Hepatocyte (in vitro differentiated cells): ENCODE results near the gene RORC. TPM values are rescaled to one million over a fixed set of nuclear protein-coding genes. Genes with fewer than 3 reads are reported as not detected.
"Not testable (repeated sequence)": the region's sequence is repeated elsewhere in the genome, so short reads cannot be mapped to it uniquely, and the experiment has no call there.

Source experiments
- DNase-seq: peaks from one replicate; pipeline ENCODE4 v3.0.0-alpha.2; 2016; ENCODE audit warnings: low spot score
- H2AFZ ChIP-seq: fragments of 200-600 bp; sonication (generic); 2 replicates; pipeline ENCODE4 v1.6.0; 2016; ENCODE audit warnings: antibody characterized with exemption, mild to moderate bottlenecking
- H3K27ac ChIP-seq: fragments of 200-600 bp; sonication (generic); 2 replicates; pipeline ENCODE4 v1.5.1; 2016; ENCODE audit warnings: mild to moderate bottlenecking
- H3K27me3 ChIP-seq: fragments of 200-600 bp; sonication (generic); 2 replicates; pipeline ENCODE4 v1.6.1; 2016
- H3K36me3 ChIP-seq: fragments of 200-600 bp; sonication (generic); replicated peaks from 2 replicates; pipeline ENCODE4 v1.5.1; 2016; ENCODE audit warnings: low read depth; ENCODE audit not compliant: insufficient read depth
- H3K4me1 ChIP-seq: fragments of 200-600 bp; sonication (generic); 2 replicates; pipeline ENCODE4 v1.5.1; 2016; ENCODE audit warnings: mild to moderate bottlenecking, moderate library complexity; ENCODE audit not compliant: insufficient read depth
- H3K4me2 ChIP-seq: fragments of 200-600 bp; sonication (generic); 2 replicates; pipeline ENCODE4 v1.6.0; 2016
- H3K4me3 ChIP-seq: fragments of 200-600 bp; sonication (generic); 2 replicates; pipeline ENCODE4 v1.5.1; 2016; ENCODE audit warnings: mild to moderate bottlenecking
- H3K79me2 ChIP-seq: fragments of 200-600 bp; sonication (generic); 2 replicates; pipeline ENCODE4 v1.6.0; 2017; ENCODE audit warnings: mild to moderate bottlenecking
- H3K9me2 ChIP-seq: fragments of 200-600 bp; sonication (generic); replicated peaks from 2 replicates; pipeline ENCODE4 v1.6.0; 2017; ENCODE audit warnings: mild to moderate bottlenecking; ENCODE audit not compliant: insufficient read depth
- H3K9me3 ChIP-seq: fragments of 200-600 bp; sonication (generic); 2 replicates; pipeline ENCODE4 v1.5.1; 2016; ENCODE audit warnings: low read depth, mild to moderate bottlenecking
- H4K20me1 ChIP-seq: fragments of 200-600 bp; sonication (generic); 2 replicates; pipeline ENCODE4 v1.6.0; 2016; ENCODE audit warnings: mild to moderate bottlenecking; ENCODE audit not compliant: insufficient read depth, poor library complexity, severe bottlenecking
- EZH2 ChIP-seq: fragments of 200-600 bp; sonication (generic); IDR thresholded peaks from 2 replicates; pipeline ENCODE4 v1.6.1; 2016; ENCODE audit warnings: antibody characterized with exemption, mild to moderate bottlenecking, borderline replicate concordance
- EZH2phosphoT487 ChIP-seq: fragments of 200-600 bp; sonication (generic); IDR thresholded peaks from one replicate; pipeline ENCODE4 v1.6.1; 2018; ENCODE audit warnings: antibody characterized with exemption, mild to moderate bottlenecking, low read depth, moderate library complexity; ENCODE audit not compliant: unreplicated experiment, severe bottlenecking
- WGBS: methylation state at CpG from one replicate; pipeline ENCODE4 v1.1.6; 2016; ENCODE audit warnings: low lambda C conversion rate; ENCODE audit errors: missing lambda C conversion rate; 5-methylcytosine and 5-hydroxymethylcytosine counted together
- polyA plus RNA-seq: library from polyadenylated mRNA; unstranded; fragments of >200 nt; fragmentation: Nextera tagmentation; extraction: Ambion mirVana; gene quantifications from 2 replicates; pipeline ENCODE4 v1.2.1, GENCODE V29; 2016
- total RNA-seq: library from RNA; depleted of rRNA; stranded (reverse); fragments of >200 nt; gene quantifications from 2 replicates; pipeline ENCODE4 v1.2.3, GENCODE V29; 2014
- TF ChIP-seq, protein P1 (sequence below): fragments of 200-600 bp; sonication (generic); IDR thresholded peaks from 2 replicates; pipeline ENCODE4 v1.5.1; 2016; ENCODE audit warnings: antibody characterized with exemption, mild to moderate bottlenecking; ENCODE audit not compliant: poor library complexity

Gene RORC
- 1.2 and 1.3 TPM in 2 replicates for total RNA-seq
- 0.60 TPM in 1 of 2 replicates, not detected in the other for polyA plus RNA-seq

DNA sequence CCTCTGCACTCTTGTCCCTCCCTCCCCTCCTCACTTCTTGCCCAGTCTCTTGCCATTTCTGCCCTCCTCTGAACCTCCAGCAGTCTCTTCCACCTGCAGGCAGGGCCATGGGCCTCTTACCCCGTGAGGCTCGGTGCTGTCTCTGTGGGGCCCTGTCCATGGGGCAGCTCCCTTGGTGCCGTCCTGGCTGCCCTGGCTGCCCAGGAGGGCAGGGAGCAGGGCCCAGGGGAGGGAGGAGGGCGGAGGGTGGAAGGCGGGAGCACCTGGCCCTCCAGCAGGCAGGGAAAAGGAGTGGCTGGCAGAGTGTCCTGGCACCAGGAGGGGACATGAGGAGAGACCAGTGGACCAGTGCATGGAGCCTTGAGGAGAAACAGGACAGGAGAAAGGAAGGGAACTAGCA, at the start of gene RORC:
RORC (minus strand) TSS at position 198 of the 400 bp plus-strand sequence; CDS start at position 160, 38 bp downstream.
- Histone ChIP-seq H3K79me2 (no peaks in the 10 kb centered on the region), H3K27me3 (no peaks in the 10 kb centered on the region), H3K9me2 (no peaks in the 10 kb centered on the region), H3K4me2 (no peak within 1 kb of the TSS), H3K27ac (no peak within 1 kb of the TSS), H2AFZ (no peak within 1 kb of the TSS), H3K4me3 (no peak within 1 kb of the TSS), H4K20me1 (no peaks in the 10 kb centered on the region), H3K36me3 (no peaks in the 10 kb centered on the region), H3K9me3 (no peaks in the 10 kb centered on the region), H3K4me1 (no peaks in the 10 kb centered on the region)
- no peak for DNase-seq
- WGBS = 71% methylated on average over 5 of the region's 5 CpGs
- TF ChIP-seq EZH2phosphoT487 = no peak
- TF ChIP-seq, protein P1, sequence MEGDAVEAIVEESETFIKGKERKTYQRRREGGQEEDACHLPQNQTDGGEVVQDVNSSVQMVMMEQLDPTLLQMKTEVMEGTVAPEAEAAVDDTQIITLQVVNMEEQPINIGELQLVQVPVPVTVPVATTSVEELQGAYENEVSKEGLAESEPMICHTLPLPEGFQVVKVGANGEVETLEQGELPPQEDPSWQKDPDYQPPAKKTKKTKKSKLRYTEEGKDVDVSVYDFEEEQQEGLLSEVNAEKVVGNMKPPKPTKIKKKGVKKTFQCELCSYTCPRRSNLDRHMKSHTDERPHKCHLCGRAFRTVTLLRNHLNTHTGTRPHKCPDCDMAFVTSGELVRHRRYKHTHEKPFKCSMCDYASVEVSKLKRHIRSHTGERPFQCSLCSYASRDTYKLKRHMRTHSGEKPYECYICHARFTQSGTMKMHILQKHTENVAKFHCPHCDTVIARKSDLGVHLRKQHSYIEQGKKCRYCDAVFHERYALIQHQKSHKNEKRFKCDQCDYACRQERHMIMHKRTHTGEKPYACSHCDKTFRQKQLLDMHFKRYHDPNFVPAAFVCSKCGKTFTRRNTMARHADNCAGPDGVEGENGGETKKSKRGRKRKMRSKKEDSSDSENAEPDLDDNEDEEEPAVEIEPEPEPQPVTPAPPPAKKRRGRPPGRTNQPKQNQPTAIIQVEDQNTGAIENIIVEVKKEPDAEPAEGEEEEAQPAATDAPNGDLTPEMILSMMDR = no peak
- TF ChIP-seq EZH2 = no peak

DNA sequence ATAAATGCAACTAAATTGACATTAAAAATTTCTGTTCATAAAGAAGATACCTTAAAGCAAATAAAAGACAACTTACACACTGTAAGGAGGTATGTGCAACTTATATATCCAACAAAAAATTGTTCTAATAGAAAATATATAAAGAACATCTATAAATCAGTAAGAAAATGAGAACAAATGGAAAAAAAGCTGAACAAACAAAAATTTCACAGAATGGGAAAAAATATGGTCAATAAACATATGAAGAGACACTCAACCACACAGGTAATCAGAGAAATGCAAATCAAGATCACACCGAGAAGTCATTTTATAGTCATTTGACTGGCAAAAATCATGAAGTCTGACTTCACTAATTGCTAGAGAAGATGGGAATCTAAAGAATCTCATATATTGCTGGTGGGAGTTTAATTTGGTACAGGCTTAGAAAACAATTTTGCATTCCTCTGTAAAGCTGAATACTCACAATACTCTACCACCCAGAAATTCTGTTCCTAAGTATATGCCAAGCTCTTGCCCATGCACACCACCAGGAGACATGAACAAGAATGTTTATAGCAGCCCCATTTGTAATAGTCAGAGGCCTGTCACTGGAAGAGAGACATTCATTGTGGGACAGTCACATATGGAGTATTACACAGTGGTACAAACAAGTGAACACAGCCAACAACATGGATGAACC, 44.0 kb upstream of the RORC start:
- H4K20me1 ChIP-seq = no peaks in the 10 kb centered on the region
- TF ChIP-seq EZH2phosphoT487 (no peak), EZH2 (no peak)
- TF ChIP-seq, protein P1 = no peak
- no peaks in the 10 kb centered on the region for H3K9me2 ChIP-seq
- H3K9me3 ChIP-seq = no peaks in the 10 kb centered on the region
- DNase-seq = no peak
- WGBS = 100% methylated on average over 1 of the region's 1 CpG
- H2AFZ ChIP-seq = no peak overlapping the region
- H3K79me2 ChIP-seq = no peaks in the 10 kb centered on the region
- H3K4me2 ChIP-seq = no peak overlapping the region
- no peak overlapping the region for H3K27ac ChIP-seq
- no peaks in the 10 kb centered on the region for H3K27me3 ChIP-seq
- H3K4me3 ChIP-seq = no peak overlapping the region
- no peaks in the 10 kb centered on the region for H3K4me1 ChIP-seq
- no peaks in the 10 kb centered on the region for H3K36me3 ChIP-seq

DNA sequence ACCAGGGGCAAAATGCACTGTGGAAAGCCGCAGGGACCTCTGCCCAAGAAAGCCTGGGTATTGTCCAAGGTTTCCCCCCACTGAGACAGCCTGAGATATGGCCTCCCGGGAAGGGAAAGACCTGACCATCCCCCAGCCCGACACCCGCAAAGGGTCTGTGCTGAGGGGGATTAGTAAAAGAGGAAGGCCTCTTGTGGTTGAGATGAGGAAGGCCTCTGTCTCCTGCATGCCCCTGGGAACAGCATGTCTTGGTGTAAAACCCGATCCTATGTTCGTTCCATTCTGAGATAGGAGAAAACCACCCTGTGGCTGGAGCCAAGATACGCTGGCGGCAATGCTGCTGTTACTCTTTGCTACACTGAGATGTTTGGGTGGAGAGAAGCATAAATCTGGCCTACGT, 41.2 kb upstream of the RORC start:
- H3K27me3 ChIP-seq, H3K9me3 ChIP-seq, H3K79me2 ChIP-seq, H4K20me1 ChIP-seq, H3K27ac ChIP-seq, H3K4me1 ChIP-seq, H3K4me3 ChIP-seq, H3K36me3 ChIP-seq, DNase-seq, H3K9me2 ChIP-seq, H2AFZ ChIP-seq: not testable (repeated sequence)
- WGBS = 45% methylated on average over 9 of the region's 9 CpGs
- H3K4me2 ChIP-seq = peak overlapping the region; percentile 49

DNA sequence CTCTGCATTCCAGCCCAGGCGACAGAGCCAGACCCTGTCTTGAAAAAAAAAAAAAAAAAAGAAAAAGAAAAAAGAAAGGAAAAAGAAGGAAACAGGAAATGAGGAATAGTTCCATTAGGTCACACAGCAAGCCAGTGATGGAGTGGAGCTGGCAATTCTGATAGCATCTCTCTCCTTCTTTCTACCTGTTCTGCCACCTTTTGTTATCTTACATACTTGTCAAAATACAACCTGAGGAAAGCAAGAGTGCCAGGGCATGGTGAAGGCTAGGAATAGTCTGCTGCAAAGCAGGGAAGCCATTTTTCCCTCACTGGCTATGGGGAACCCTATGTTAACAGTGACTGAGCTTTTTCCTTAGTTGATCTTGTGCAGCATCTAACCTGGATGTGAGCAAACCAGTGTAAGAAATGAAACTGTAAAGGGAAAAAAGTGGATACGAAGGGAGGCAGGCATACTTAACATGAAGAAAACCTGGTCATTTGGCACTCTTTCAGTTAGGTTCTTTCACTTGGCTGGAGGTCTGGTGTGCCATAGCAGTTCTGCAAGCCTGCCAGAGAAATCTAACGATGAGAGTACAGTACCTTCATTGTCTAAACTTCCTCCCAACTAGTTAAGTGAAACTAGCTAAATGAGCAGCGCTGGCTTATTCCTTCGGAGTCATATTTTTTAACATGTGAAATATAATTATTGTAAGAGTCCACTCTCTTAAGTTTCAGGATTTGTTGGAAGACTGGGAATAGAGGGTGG, 39.9 kb upstream of the RORC start:
- H3K9me3 ChIP-seq = no peaks in the 10 kb centered on the region
- H3K27ac ChIP-seq = no peak overlapping the region
- H3K79me2 ChIP-seq = no peaks in the 10 kb centered on the region
- H4K20me1 ChIP-seq = no peaks in the 10 kb centered on the region
- no peak overlapping the region for H2AFZ ChIP-seq
- no peaks in the 10 kb centered on the region for H3K4me1 ChIP-seq
- H3K27me3 ChIP-seq = no peaks in the 10 kb centered on the region
- WGBS = 71% methylated on average over 5 of the region's 5 CpGs
- H3K36me3 ChIP-seq = no peaks in the 10 kb centered on the region
- TF ChIP-seq EZH2 (no peak), EZH2phosphoT487 (no peak)
- TF ChIP-seq, protein P1 = no peak
- no peak overlapping the region for H3K4me3 ChIP-seq
- H3K4me2 ChIP-seq = no peak overlapping the region
- DNase-seq = no peak
- no peaks in the 10 kb centered on the region for H3K9me2 ChIP-seq
